Endothelial cell of umbilical vein (primary cell): ENCODE results near the gene KHDRBS1. TPM values are rescaled to one million over a fixed set of nuclear protein-coding genes. Genes with fewer than 3 reads are reported as not detected.

Experiments
- BruUV-seq: library from RNA; stranded (reverse); fragments of 400-500 nt; replicated peaks from 2 replicates; lab custom pipeline; 2021; lab: Mats Ljungman, UMichigan
- CTCF ChIA-PET: fragments of 300-600, 350-600 bp; sonication (Branson Sonifier 250); formaldehyde crosslinking; loops from one replicate; lab custom pipeline; 2021; ENCODE audit warnings: antibody characterized with exemption, inconsistent platforms; lab: Charles Lee
- POLR2A ChIA-PET: fragments of 300-600, 350-600 bp; sonication (Branson Sonifier 250); formaldehyde crosslinking; loops from one replicate; lab custom pipeline; 2021; ENCODE audit warnings: antibody characterized with exemption, inconsistent platforms; lab: Charles Lee
- DNase-seq: peaks from one replicate; pipeline ENCODE4 v3.0.0-alpha.2; 2011; ENCODE audit warnings: low read depth, low spot score
- FAIRE-seq: peaks from 2 replicates; lab custom pipeline; 2011; peaks lifted over from hg19 to GRCh38; lab: Jason Lieb, UNC
- H2AFZ ChIP-seq: 2 replicates; pipeline ENCODE4 v1.6.0; 2012; ENCODE audit warnings: low read depth, low read length, control low read depth, inconsistent platforms
- H3K27ac ChIP-seq: 2 replicates; pipeline ENCODE4 v1.5.1; 2011; ENCODE audit warnings: low read depth, mild to moderate bottlenecking, control low read depth, low read length, moderate library complexity; ENCODE audit not compliant: insufficient read depth
- H3K27me3 ChIP-seq, 2 experiments: 2 replicates each; pipeline versions ENCODE4 v1.6.0 to v1.6.1; 2011; ENCODE audit warnings: low read length in 2 of 2, mixed read lengths in 1 of 2; ENCODE audit not compliant: control insufficient read depth in 2 of 2, insufficient read depth in 2 of 2
- H3K36me3 ChIP-seq, 2 experiments: 2 replicates in 1 of 2; 3 replicates in 1 of 2; pipeline ENCODE4 v1.5.1; 2011; ENCODE audit warnings: low read length in 2 of 2, mild to moderate bottlenecking in 1 of 2, moderate library complexity in 1 of 2; ENCODE audit not compliant: control insufficient read depth in 2 of 2, insufficient read depth in 2 of 2; ENCODE audit errors: extremely low read depth in 1 of 2
- H3K4me1 ChIP-seq: 3 replicates; pipeline ENCODE4 v1.5.1; 2011; ENCODE audit warnings: mild to moderate bottlenecking, low read length; ENCODE audit not compliant: control insufficient read depth, insufficient read depth; ENCODE audit errors: extremely low read depth
- H3K4me2 ChIP-seq: 2 replicates; pipeline ENCODE4 v1.6.1; 2011; ENCODE audit warnings: low read length, control low read depth, mixed read lengths; ENCODE audit not compliant: insufficient read depth
- H3K4me3 ChIP-seq, 3 experiments: fragments of 200-600 bp in 1 of 3; sonication (generic), shearing (Covaris generic) in 1 of 3; replicated peaks in 1 of 3; 2 replicates each; pipeline ENCODE4 v1.5.1; 2011 to 2016; ENCODE audit warnings: control low read depth in 3 of 3, low read length in 3 of 3, mild to moderate bottlenecking in 2 of 3, inconsistent platforms in 1 of 3, low read depth in 1 of 3, moderate library complexity in 1 of 3; ENCODE audit not compliant: insufficient read depth in 1 of 3
- H3K79me2 ChIP-seq: 2 replicates; pipeline ENCODE4 v1.6.0; 2012; ENCODE audit warnings: low read length, inconsistent platforms; ENCODE audit not compliant: control insufficient read depth, insufficient read depth
- H3K9ac ChIP-seq: replicated peaks from 2 replicates; pipeline ENCODE3; 2011; ENCODE audit warnings: low read length, control low read depth; ENCODE audit not compliant: insufficient read depth; ENCODE audit errors: extremely low read depth
- H3K9me1 ChIP-seq: replicated peaks from 3 replicates; pipeline ENCODE4 v1.6.0; 2011; ENCODE audit warnings: mild to moderate bottlenecking, low read length; ENCODE audit not compliant: control insufficient read depth, insufficient read depth; ENCODE audit errors: extremely low read depth
- H3K9me3 ChIP-seq: replicated peaks from 2 replicates; pipeline ENCODE4 v1.5.1; 2012; ENCODE audit warnings: low read length, inconsistent platforms; ENCODE audit not compliant: control insufficient read depth, insufficient read depth
- H4K20me1 ChIP-seq: replicated peaks from 2 replicates; pipeline ENCODE3; 2011; ENCODE audit warnings: mild to moderate bottlenecking, low read length; ENCODE audit not compliant: control insufficient read depth, insufficient read depth; ENCODE audit errors: extremely low read depth
- CTCF ChIP-seq, 2 donors: IDR thresholded peaks; 1 replicate in 1 of 2; 2 replicates in 1 of 2; pipeline ENCODE4 v1.5.1; 2011; ENCODE audit warnings: low read length in 2 of 2, mild to moderate bottlenecking in 2 of 2, moderate library complexity in 2 of 2, control low read depth in 1 of 2, inconsistent platforms in 1 of 2, low read depth in 1 of 2; ENCODE audit not compliant: insufficient read depth in 1 of 2; ENCODE audit errors: extremely low read depth in 1 of 2
- EZH2 ChIP-seq: IDR thresholded peaks from 2 replicates; pipeline ENCODE4 v1.6.1; 2012; ENCODE audit warnings: borderline replicate concordance, low read depth, mild to moderate bottlenecking, moderate library complexity, low read length, inconsistent platforms; ENCODE audit not compliant: severe bottlenecking
- FOS ChIP-seq: IDR thresholded peaks from 2 replicates; pipeline ENCODE4 v1.6.1; 2011; ENCODE audit warnings: mild to moderate bottlenecking, low read length, moderate library complexity, borderline replicate concordance; ENCODE audit not compliant: insufficient read depth
- GATA2 ChIP-seq: IDR thresholded peaks from 2 replicates; pipeline ENCODE4 v1.7.0; 2011; ENCODE audit warnings: low read depth, mild to moderate bottlenecking, moderate library complexity, mixed read lengths, low read length; ENCODE audit not compliant: insufficient read length, insufficient read depth
- JUN ChIP-seq: IDR thresholded peaks from 2 replicates; pipeline ENCODE4 v1.6.1; 2011; ENCODE audit warnings: borderline replicate concordance, low read depth; ENCODE audit not compliant: insufficient read length, insufficient read depth
- MAX ChIP-seq: IDR thresholded peaks from 2 replicates; pipeline ENCODE4 v1.6.1; 2011; ENCODE audit not compliant: insufficient read depth, insufficient read length
- MYC ChIP-seq: IDR thresholded peaks from one replicate; pipeline ENCODE4 v1.6.1; 2011; ENCODE audit warnings: mild to moderate bottlenecking, low read depth, low read length
- POLR2A ChIP-seq: IDR thresholded peaks from 2 replicates; pipeline ENCODE4 v1.6.1; 2012; ENCODE audit warnings: low read depth, mild to moderate bottlenecking, control low read depth, low read length
- POLR2AphosphoS5 ChIP-seq: IDR thresholded peaks from 2 replicates; pipeline ENCODE4 v1.6.1; 2012; ENCODE audit warnings: low read depth, mild to moderate bottlenecking, control low read depth, low read length, moderate library complexity; ENCODE audit not compliant: insufficient read depth
- dilution Hi-C: fragments of 300-500 bp; cut with MboI; formaldehyde crosslinking; loops from one replicate; pipeline ENCODE4 v1.15.0; 2019; ENCODE audit warnings: low sequenced_read_pairs; ENCODE audit not compliant: extremely low pct_ligation_motif_present
- intact Hi-C: fragments of 100-400 bp; cut with micrococcal nuclease; formaldehyde crosslinking; loops from one replicate; pipeline ENCODE4 v1.10.0; 2022
- polyA plus RNA-seq, 4 experiments: library from polyadenylated mRNA; depleted of rRNA in 3 of 4; stranded (reverse) in 3 of 4; unstranded in 1 of 4; fragments of >200 nt; gene quantifications; 2 replicates each; pipeline versions ENCODE4 v1.2.1 to v1.2.3, GENCODE V29; 2011 to 2012; ENCODE audit warnings: missing spikeins in 1 of 4
- total RNA-seq: library from RNA; stranded (reverse); gene quantifications from 2 replicates; pipeline ENCODE4 v1.2.3, GENCODE V29; 2021

KHDRBS1 gene
- total and polyA plus RNA-seq, 2 donors (not counting 3 experiments of a cell fraction or from before 2014, with no cell fraction given) = 43.4 to 194 TPM

- ChIA-PET POLR2A (no interaction called here), CTCF (interaction anchor here (1.5 to 4.2 kb wide), 4 partner anchors 7 to 17 kb away, joined by 4 to 33 read pairs (median 4); partner anchors contain the start of gene TMEM39B)
- DNase-seq (no peak), FAIRE-seq (no peak)
- TF ChIP-seq MYC (no peak), MAX (no peak), POLR2A (no peak), CTCF (IDR thresholded peaks at IDR 0.05; ENCODE audit: extremely low read depth in 1 of 2, insufficient read depth in 1 of 2, low read depth in 1 of 2, low read length in 2 of 2) (no peak), POLR2AphosphoS5 (no peak), EZH2 (no peak), FOS (no peak), GATA2 (no peak), JUN (no peak)
- Histone ChIP-seq H3K4me1 (no peaks in the 10 kb centered on the region), H4K20me1 (peaks cover 3% of the 10 kb centered on the region), H3K4me3 (no peak overlapping the region), H3K9me1 (no peaks in the 10 kb centered on the region), H3K79me2 (peaks cover 20% of the 10 kb centered on the region), H3K27ac (no peak overlapping the region), H3K9ac (no peak overlapping the region), H3K27me3 (no peaks in the 10 kb centered on the region), H2AFZ (no peak overlapping the region), H3K4me2 (no peak overlapping the region), H3K9me3 (no peaks in the 10 kb centered on the region), H3K36me3 (peaks cover 37 to 43% of the 10 kb centered on the region in 2 experiments)
- intact Hi-C loops (no loop called here), dilution Hi-C loops (no loop called here)
- BruUV-seq = no TSS peak
These were observed 41.7 kb downstream of the KHDRBS1 start for GRCh38 chr1:32055416-32055815.
